IMR-90 (cell line): Measurements from ENCODE around the gene ATP1A2. TPM values are rescaled to one million over a fixed set of nuclear protein-coding genes. Genes with fewer than 3 reads are reported as not detected.

Experiments used
- ATAC-seq: fragments of 200-7000 bp; cut with Tn5 transposase; 2 replicates; pipeline ENCODE4 v1.9.1; 2020; ENCODE audit warnings: low read depth, mild to moderate bottlenecking, moderate library complexity
- BruUV-seq: library from RNA; stranded (reverse); fragments of 400-500 nt; replicated peaks from 2 replicates; lab custom pipeline; 2021; lab: Mats Ljungman, UMichigan
- CTCF ChIA-PET: fragments of 300-600 bp; formaldehyde crosslinking; extraction: SDS; loops from one replicate; lab custom pipeline; 2021; ENCODE audit warnings: antibody characterized with exemption; lab: Yijun Ruan, JAX
- POLR2A ChIA-PET: fragments of 300-600 bp; sonication (Branson Sonifier 250); formaldehyde crosslinking; loops from one replicate; lab custom pipeline; 2022; ENCODE audit warnings: antibody characterized with exemption; ENCODE audit not compliant: unreplicated experiment; lab: Charles Lee
- DNase-seq: peaks from one replicate; pipeline ENCODE4 v3.0.0; 2013
- H2AFZ ChIP-seq: replicated peaks from 2 replicates; pipeline ENCODE3; 2013; ENCODE audit warnings: low read length, mild to moderate bottlenecking; ENCODE audit not compliant: poor library complexity
- H2AK5ac ChIP-seq: 2 replicates; pipeline ENCODE4 v1.6.1; 2013; ENCODE audit warnings: low read depth, low read length, inconsistent platforms
- H2AK9ac ChIP-seq: replicated peaks from 2 replicates; pipeline ENCODE3; 2013; ENCODE audit warnings: mild to moderate bottlenecking, low read depth, low read length, moderate library complexity; ENCODE audit not compliant: poor library complexity
- H2BK120ac ChIP-seq: 2 replicates; pipeline ENCODE4 v1.6.1; 2013; ENCODE audit warnings: low read depth, low read length, inconsistent platforms
- H2BK15ac ChIP-seq: 3 replicates; pipeline ENCODE4 v1.6.1; 2013; ENCODE audit warnings: low read depth, low read length, inconsistent platforms
- H2BK20ac ChIP-seq: 2 replicates; pipeline ENCODE4 v1.6.1; 2013; ENCODE audit warnings: low read depth, mild to moderate bottlenecking, inconsistent platforms, low read length, moderate library complexity
- H2BK5ac ChIP-seq: 2 replicates; pipeline ENCODE4 v1.6.1; 2013; ENCODE audit warnings: mild to moderate bottlenecking, low read depth, low read length, inconsistent platforms; ENCODE audit not compliant: poor library complexity, severe bottlenecking
- H3K14ac ChIP-seq: replicated peaks from 2 replicates; pipeline ENCODE4 v1.6.1; 2013; ENCODE audit warnings: low read depth, low read length, inconsistent platforms
- H3K18ac ChIP-seq: 2 replicates; pipeline ENCODE4 v1.6.1; 2013; ENCODE audit warnings: low read depth, low read length, control low read depth
- H3K23ac ChIP-seq: 2 replicates; pipeline ENCODE4 v1.6.1; 2013; ENCODE audit warnings: low read depth, low read length, inconsistent platforms
- H3K27ac ChIP-seq: 2 replicates; pipeline ENCODE4 v1.5.1; 2013; ENCODE audit warnings: mild to moderate bottlenecking, control low read depth, low read length; ENCODE audit not compliant: insufficient read depth
- H3K27me3 ChIP-seq: 2 replicates; pipeline ENCODE4 v1.6.1; 2013; ENCODE audit warnings: low read length; ENCODE audit not compliant: control insufficient read depth, insufficient read depth
- H3K36me3 ChIP-seq: 2 replicates; pipeline ENCODE4 v1.6.1; 2013; ENCODE audit warnings: low read length, mixed read lengths; ENCODE audit not compliant: control insufficient read depth, insufficient read depth
- H3K4ac ChIP-seq: 2 replicates; pipeline ENCODE4 v1.6.1; 2013; ENCODE audit warnings: low read depth, low read length, inconsistent platforms
- H3K4me1 ChIP-seq: 2 replicates; pipeline ENCODE4 v1.6.1; 2013; ENCODE audit warnings: low read length, mixed read lengths; ENCODE audit not compliant: control insufficient read depth, insufficient read depth
- H3K4me2 ChIP-seq: 2 replicates; pipeline ENCODE4 v1.6.1; 2013; ENCODE audit warnings: low read depth, mild to moderate bottlenecking, control low read depth, low read length, moderate library complexity
- H3K4me3 ChIP-seq: 2 replicates; pipeline ENCODE4 v1.5.1; 2013; ENCODE audit warnings: low read depth, mild to moderate bottlenecking, control low read depth, low read length, moderate library complexity; ENCODE audit not compliant: insufficient read depth
- H3K56ac ChIP-seq: 2 replicates; pipeline ENCODE4 v1.6.1; 2013; ENCODE audit warnings: low read length, inconsistent platforms; ENCODE audit not compliant: insufficient read depth; ENCODE audit errors: extremely low read depth
- H3K79me1 ChIP-seq, 2 experiments: 2 replicates each; pipeline ENCODE4 v1.6.1; 2013; ENCODE audit warnings: low read length in 2 of 2, inconsistent platforms in 1 of 2, low read depth in 1 of 2
- H3K9ac ChIP-seq: 2 replicates; pipeline ENCODE4 v1.6.1; 2013; ENCODE audit warnings: low read depth, low read length, control low read depth
- H3K9me1 ChIP-seq: 2 replicates; pipeline ENCODE4 v1.6.1; 2013; ENCODE audit warnings: low read length, inconsistent platforms; ENCODE audit not compliant: insufficient read depth
- H3K9me3 ChIP-seq: 2 replicates; pipeline ENCODE4 v1.6.1; 2013; ENCODE audit warnings: low read length; ENCODE audit not compliant: control insufficient read depth, insufficient read depth
- H4K20me1 ChIP-seq: 2 replicates; pipeline ENCODE4 v1.6.1; 2013; ENCODE audit warnings: low read length, inconsistent platforms; ENCODE audit not compliant: insufficient read depth
- H4K5ac ChIP-seq: 2 replicates; pipeline ENCODE4 v1.6.1; 2013; ENCODE audit warnings: mild to moderate bottlenecking, low read depth, low read length, control low read depth
- H4K8ac ChIP-seq, 2 experiments: 2 replicates each; pipeline ENCODE4 v1.6.1; 2013; ENCODE audit warnings: low read depth in 2 of 2, low read length in 2 of 2, control low read depth in 1 of 2, inconsistent platforms in 1 of 2
- H4K91ac ChIP-seq: 2 replicates; pipeline ENCODE4 v1.6.1; 2013; ENCODE audit warnings: low read depth, low read length, inconsistent platforms; ENCODE audit not compliant: insufficient read depth
- CHD1 ChIP-seq: IDR thresholded peaks from 2 replicates; pipeline ENCODE4 v1.6.1; 2012; ENCODE audit warnings: low read depth, low read length, improper control_type of control experiment
- ELK1 ChIP-seq: fragments of 150-350 bp; IDR thresholded peaks from 2 replicates; pipeline ENCODE4 v1.6.1; 2016; ENCODE audit warnings: low read depth, mild to moderate bottlenecking, low read length, moderate library complexity, borderline replicate concordance
- FOS ChIP-seq: fragments of 150-350 bp; IDR thresholded peaks from 2 replicates; pipeline ENCODE4 v1.6.1; 2016; ENCODE audit warnings: low read depth, low read length
- MAFK ChIP-seq: IDR thresholded peaks from 2 replicates; pipeline ENCODE4 v1.6.1; 2012; ENCODE audit warnings: low read depth, low read length, improper control_type of control experiment
- NFE2L2 ChIP-seq: fragments of 150-350 bp; IDR thresholded peaks from 2 replicates; pipeline ENCODE4 v1.6.1; 2016; ENCODE audit warnings: low read depth, mild to moderate bottlenecking, low read length
- WGBS, 2 experiments: methylation state at CpG; one replicate each; pipeline versions ENCODE4 v1.1.5 to v1.1.7; 2013; ENCODE audit warnings: missing lambda C conversion rate in 2 of 2; ENCODE audit not compliant: insufficient read length in 1 of 2; ENCODE audit errors: extremely low coverage in 2 of 2; 5-methylcytosine and 5-hydroxymethylcytosine counted together
- dilution Hi-C: fragments of 300-500 bp; cut with HindIII; formaldehyde crosslinking; loops from one replicate; pipeline ENCODE4 v1.14.3; 2018; ENCODE audit warnings: low sequenced_read_pairs; ENCODE audit not compliant: unreplicated experiment
- in situ Hi-C: fragments of 300-500 bp; cut with MboI; formaldehyde crosslinking; loops from 3 replicates; pipeline ENCODE4 v1.14.3; 2019; ENCODE audit warnings: low sequenced_read_pairs, inconsistent platforms, mixed read lengths
- intact Hi-C: fragments of 100-400 bp; cut with micrococcal nuclease; formaldehyde crosslinking; loops from 2 replicates; pipeline ENCODE4 v1.10.0; 2022
- polyA plus RNA-seq, 3 experiments: library from polyadenylated mRNA; depleted of rRNA; stranded (reverse); fragments of >200 nt; gene quantifications; 2 replicates each; pipeline ENCODE4 v1.2.3, GENCODE V29; 2012; ENCODE audit warnings: low replicate concordance in 1 of 3
- total RNA-seq: library from RNA; depleted of rRNA; stranded (reverse); fragments of >200 nt; gene quantifications from 2 replicates; pipeline ENCODE4 v1.2.3, GENCODE V29; 2012

The ATP1A2 gene
- total and polyA plus RNA-seq, 2 of the 4 experiments (the other 2 are of a cell fraction): under 0.01 to 0.15 TPM

GRCh38 chr1:160136121-160136925 lies 20.8 kb downstream of the ATP1A2 start:
- POLR2A ChIA-PET: no interaction called here
- Histone ChIP-seq H3K9me1 (no peaks in the 10 kb centered on the region), H4K5ac (no peak overlapping the region), H4K20me1 (no peaks in the 10 kb centered on the region), H2BK20ac (no peak overlapping the region), H2AK9ac (peak overlapping the region; percentile 50), H2BK5ac (no peak overlapping the region), H3K4ac (no peak overlapping the region), H3K4me1 (no peaks in the 10 kb centered on the region), H2AK5ac (no peak overlapping the region), H2BK15ac (no peak overlapping the region), H3K9ac (no peak overlapping the region), H3K27me3 (peaks cover 47% of the 10 kb centered on the region), H3K9me3 (no peaks in the 10 kb centered on the region), H3K18ac (no peak overlapping the region), H2AFZ (peak overlapping the region; percentile 19), H2BK120ac (no peak overlapping the region), H4K91ac (no peak overlapping the region), H4K8ac (no peak overlapping the region), H3K79me1 (no peaks in the 10 kb centered on the region), H3K23ac (no peak overlapping the region), H3K27ac (no peak overlapping the region), H3K4me3 (no peak overlapping the region), H3K56ac (no peak overlapping the region), H3K4me2 (no peak overlapping the region), H3K36me3 (no peaks in the 10 kb centered on the region), H3K14ac (no peak overlapping the region)
- WGBS, 2 experiments: 77% methylated on average over 14 of the region's 22 CpGs; no CpG with 5 or more reads in 1 of the 2 experiments
- DNase-seq (no peak), ATAC-seq (no peak)
- no TSS peak for BruUV-seq
- TF ChIP-seq MAFK (no peak), NFE2L2 (no peak), ELK1 (no peak), FOS (no peak), CHD1 (no peak)
- in situ Hi-C loops: no loop called here
- intact Hi-C loops: no loop called here
- CTCF ChIA-PET: no interaction called here
- dilution Hi-C loops: no loop called here
